ENCODE measurements around the gene OFD1.
A peak's percentile ranks its signal among the peaks of the same experiment; 100 is the strongest.

OFD1 gene

GRCh38 chrX:13734278-13735172 is at the start of gene OFD1, which contains the start of gene TRAPPC2:
Gene OFD1 (plus strand): TSS chrX:13734748. CDS start chrX:13735072, 324 bp downstream.
Gene TRAPPC2 (minus strand): TSS chrX:13734620. CDS start chrX:13719963, 14,657 bp downstream.
- FAIRE-seq (peak; percentile 92), DNase-seq (ENCODE audit: insufficient read length, low spot score) (peak; percentile 98)

- FAIRE-seq (no peak), DNase-seq (ENCODE audit: insufficient read length, low spot score) (peak; percentile 28)
These were observed 49.3 kb upstream of the OFD1 start for GRCh38 chrX:13685126-13685763.

- FAIRE-seq, result no peak
- no peak for DNase-seq (ENCODE audit: insufficient read length, low spot score)
These were observed 47.3 kb upstream of the OFD1 start for GRCh38 chrX:13687203-13687602.

GRCh38 chrX:13688384-13688957 is 46.1 kb upstream of the OFD1 start:
- no peak for DNase-seq (ENCODE audit: insufficient read length, low spot score)

GRCh38 chrX:13688958-13689740 is 45.4 kb upstream of the OFD1 start, which contains the start of gene RAB9A:
Gene RAB9A (plus strand): TSS chrX:13689128. CDS start chrX:13708747, 19,619 bp downstream.
- FAIRE-seq (peak; percentile 86), DNase-seq (ENCODE audit: insufficient read length, low spot score) (peak; percentile 87)

More at GRCh38 chrX:13688384-13688957, 46.1 kb upstream of the OFD1 start:
- FAIRE-seq, result peak; percentile 38

- FAIRE-seq, result no peak
- peak; percentile 19 for DNase-seq (ENCODE audit: insufficient read length, low spot score)
These were observed 44.8 kb upstream of the OFD1 start for GRCh38 chrX:13689741-13690211.

- DNase-seq (ENCODE audit: insufficient read length, low spot score), result no peak
- no peak for FAIRE-seq
These were observed 43.7 kb upstream of the OFD1 start for GRCh38 chrX:13690836-13691235.

- DNase-seq (ENCODE audit: insufficient read length, low spot score), result no peak
These were observed 42.6 kb upstream of the OFD1 start for GRCh38 chrX:13691841-13692371.

GRCh38 chrX:13692771-13693231 is 41.7 kb upstream of the OFD1 start:
- DNase-seq (ENCODE audit: insufficient read length, low spot score), result no peak
- FAIRE-seq, result no peak

More at GRCh38 chrX:13691841-13692371, 42.6 kb upstream of the OFD1 start:
- FAIRE-seq, result no peak

GRCh38 chrX:13693341-13693961 is 41.1 kb upstream of the OFD1 start:
- DNase-seq (ENCODE audit: insufficient read length, low spot score) (no peak), FAIRE-seq (no peak)

GRCh38 chrX:13694359-13694758 is 40.2 kb upstream of the OFD1 start:
- FAIRE-seq (no peak), DNase-seq (ENCODE audit: insufficient read length, low spot score) (no peak)

- no peak for DNase-seq (ENCODE audit: insufficient read length, low spot score)
- FAIRE-seq, result no peak
These were observed 39.6 kb upstream of the OFD1 start for GRCh38 chrX:13694983-13695382.

GRCh38 chrX:13695601-13696115 is 38.9 kb upstream of the OFD1 start:
- DNase-seq (ENCODE audit: insufficient read length, low spot score) (no peak), FAIRE-seq (no peak)

GRCh38 chrX:13697455-13697854 is 37.1 kb upstream of the OFD1 start:
- FAIRE-seq, result no peak
- DNase-seq (ENCODE audit: insufficient read length, low spot score), result no peak

- FAIRE-seq (no peak), DNase-seq (ENCODE audit: insufficient read length, low spot score) (no peak)
These were observed 36.6 kb upstream of the OFD1 start for GRCh38 chrX:13697976-13698375.

GRCh38 chrX:13698432-13698831 is 36.1 kb upstream of the OFD1 start:
- FAIRE-seq (no peak), DNase-seq (ENCODE audit: insufficient read length, low spot score) (no peak)

GRCh38 chrX:13699183-13699826 is 35.2 kb upstream of the OFD1 start:
- DNase-seq (ENCODE audit: insufficient read length, low spot score) (no peak), FAIRE-seq (no peak)

- DNase-seq (ENCODE audit: insufficient read length, low spot score) (no peak), FAIRE-seq (no peak)
These were observed 34.2 kb upstream of the OFD1 start for GRCh38 chrX:13700380-13700779.

All from HTR-8/SVneo (cell line).